Stimulated activated CD8-positive, alpha-beta memory T cell treated with anti-CD3 and anti-CD28 coated beads, Interleukin-15, amount 100 ng/mL, for 48 hours (primary cell): ENCODE data around the gene GADD45G.
A peak's percentile ranks its signal among the peaks of the same experiment; 100 is the strongest.

Experiments
- DNase-seq, 2 donors: peaks; one replicate each; pipeline ENCODE4 v3.0.0-alpha.2; 2020; ENCODE audit warnings: low read depth in 2 of 2

GADD45G gene

GRCh38 chr9:89592963-89593726, 11.7 kb upstream of the GADD45G start:
- no peak for DNase-seq

- DNase-seq, result peak in 1 of 2 donors; percentile 44
Measured at GRCh38 chr9:89593727-89594427, 10.9 kb upstream of the GADD45G start.

- no peak for DNase-seq
Measured at GRCh38 chr9:89594811-89595550, 9.8 kb upstream of the GADD45G start.

- DNase-seq, result no peak
Measured at GRCh38 chr9:89595646-89596045, 9.2 kb upstream of the GADD45G start.

GRCh38 chr9:89596937-89597555, 7.8 kb upstream of the GADD45G start:
- DNase-seq, result no peak

- DNase-seq, result no peak
Measured at GRCh38 chr9:89597711-89598362, 7.0 kb upstream of the GADD45G start.

GRCh38 chr9:89598363-89598713, 6.5 kb upstream of the GADD45G start:
- no peak for DNase-seq

GRCh38 chr9:89598926-89599325, 5.9 kb upstream of the GADD45G start:
- no peak for DNase-seq

GRCh38 chr9:89600831-89601230, 4.0 kb upstream of the GADD45G start:
- no peak for DNase-seq

GRCh38 chr9:89601306-89601705, 3.5 kb upstream of the GADD45G start:
- DNase-seq, result no peak

- DNase-seq, result no peak
Measured at GRCh38 chr9:89601856-89602562, 2.8 kb upstream of the GADD45G start.

- DNase-seq, result peak; percentile 80
Measured at GRCh38 chr9:89602978-89603766, 1.6 kb upstream of the GADD45G start.

- DNase-seq, result no peak
Measured at GRCh38 chr9:89603767-89604665, 796 bp upstream of the GADD45G start.

- DNase-seq, result peak in 1 of 2 donors; percentile 43
Measured at GRCh38 chr9:89605465-89606048, 745 bp downstream of the GADD45G start.

- DNase-seq, result no peak
Measured at GRCh38 chr9:89606049-89606623, 1.3 kb downstream of the GADD45G start.

- DNase-seq, result peak in 1 of 2 donors; percentile 31
Measured at GRCh38 chr9:89606624-89607311, 2.0 kb downstream of the GADD45G start.

GRCh38 chr9:89608641-89609335, 4.0 kb downstream of the GADD45G start:
- no peak for DNase-seq
